HK-2 (cell line): ENCODE results near the gene CDCA3.
"Not testable (repeated sequence)": the region's sequence is repeated elsewhere in the genome, so short reads cannot be mapped to it uniquely, and the experiment has no call there.

ENCODE experiments used
- DNase-seq: peaks from one replicate; pipeline ENCODE4 v3.0.0-alpha.2; 2018; ENCODE audit not compliant: unreplicated experiment

The CDCA3 gene

DNA sequence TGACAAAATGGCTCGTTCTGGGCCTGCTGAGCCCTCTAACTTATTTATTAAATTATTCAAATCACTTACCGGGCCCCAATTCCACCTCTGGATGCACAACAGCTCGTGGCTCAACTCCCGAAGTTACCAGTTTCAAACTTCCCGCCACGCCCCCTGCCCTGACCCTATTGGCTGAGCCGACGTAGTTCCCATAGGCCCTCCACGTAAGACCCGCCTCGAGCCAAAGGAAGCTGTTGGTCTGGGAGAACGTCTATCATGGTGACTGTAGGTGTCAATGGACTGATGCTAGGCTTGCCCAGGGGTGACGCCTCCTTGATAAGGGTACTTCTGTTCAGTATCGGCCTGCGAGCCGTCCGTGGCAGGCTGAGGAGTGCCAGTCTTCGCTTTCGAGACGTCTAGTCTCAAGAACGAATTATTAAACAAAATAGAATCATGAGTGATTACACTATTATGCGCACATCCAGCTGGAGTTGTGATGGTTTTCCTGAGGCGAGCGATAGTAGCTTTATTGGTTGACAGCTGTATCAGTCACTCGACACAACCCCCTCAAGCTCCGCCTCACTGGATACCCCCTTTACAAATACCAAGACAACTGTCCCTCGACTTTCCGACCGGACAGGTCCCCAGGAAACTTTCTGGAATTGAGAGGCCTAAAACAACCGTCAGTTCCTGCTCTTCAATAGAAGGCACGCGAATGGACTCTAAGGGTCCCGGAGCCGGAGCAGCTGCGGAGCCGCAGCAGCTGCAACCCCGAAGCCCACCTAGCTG is at the start of gene CDCA3:
Gene CDCA3 (minus strand): TSS at position 134 of the 768 bp plus-strand sequence. CDS start 334 bp downstream, outside the sequence.
- DNase-seq = peak; percentile 94

DNA sequence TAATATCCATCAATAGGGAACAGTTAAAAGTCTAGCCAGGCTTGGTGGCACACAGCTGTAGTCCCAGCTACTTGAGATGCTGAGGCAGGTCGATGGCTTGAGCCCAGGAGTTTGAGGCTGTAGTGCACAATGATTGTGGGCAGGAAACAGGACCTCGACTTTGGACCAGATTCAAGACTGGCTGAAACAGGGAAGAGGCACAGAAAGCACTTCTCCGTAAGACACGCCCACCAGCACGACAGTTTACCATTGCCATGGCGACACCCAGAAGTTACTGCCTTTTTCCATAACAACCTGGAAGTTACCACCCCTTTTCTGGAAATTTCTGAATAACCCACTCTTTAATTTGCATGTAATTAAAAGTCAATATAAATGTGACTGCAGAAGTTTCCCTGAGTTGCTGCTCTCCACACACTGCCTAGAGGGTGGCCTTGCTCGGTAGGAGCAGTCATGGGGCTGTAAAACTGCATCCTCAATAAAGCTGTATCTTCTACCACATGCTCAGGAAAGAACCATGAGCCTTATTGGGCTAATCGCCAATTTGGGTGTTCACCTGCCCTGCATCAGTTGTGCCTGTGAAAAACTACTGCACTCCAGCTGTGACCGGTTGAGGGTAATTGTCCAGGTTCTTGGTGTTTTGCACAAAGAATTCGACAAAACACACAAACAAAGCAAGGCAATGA is 48.9 kb upstream of the CDCA3 start:
- no peak for DNase-seq

DNA sequence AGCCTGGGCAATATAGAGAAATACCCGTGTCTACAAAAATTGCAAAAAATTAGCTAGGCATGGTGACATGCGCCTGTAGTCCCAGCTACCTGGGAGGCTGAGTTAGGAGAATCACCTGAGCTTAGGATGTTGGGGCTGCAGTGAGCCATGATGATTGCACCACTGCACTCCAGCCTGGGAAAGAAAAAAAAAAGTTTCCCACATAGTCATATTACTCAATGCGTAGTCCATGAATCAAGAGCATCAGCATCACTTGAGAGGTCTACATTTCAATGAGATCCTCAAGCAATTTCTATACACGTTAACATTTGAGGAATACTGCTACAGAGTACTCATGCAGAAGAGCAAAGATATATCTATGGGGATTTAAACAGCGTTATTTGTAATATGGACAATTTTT is 48.3 kb upstream of the CDCA3 start:
- no peak for DNase-seq

DNA sequence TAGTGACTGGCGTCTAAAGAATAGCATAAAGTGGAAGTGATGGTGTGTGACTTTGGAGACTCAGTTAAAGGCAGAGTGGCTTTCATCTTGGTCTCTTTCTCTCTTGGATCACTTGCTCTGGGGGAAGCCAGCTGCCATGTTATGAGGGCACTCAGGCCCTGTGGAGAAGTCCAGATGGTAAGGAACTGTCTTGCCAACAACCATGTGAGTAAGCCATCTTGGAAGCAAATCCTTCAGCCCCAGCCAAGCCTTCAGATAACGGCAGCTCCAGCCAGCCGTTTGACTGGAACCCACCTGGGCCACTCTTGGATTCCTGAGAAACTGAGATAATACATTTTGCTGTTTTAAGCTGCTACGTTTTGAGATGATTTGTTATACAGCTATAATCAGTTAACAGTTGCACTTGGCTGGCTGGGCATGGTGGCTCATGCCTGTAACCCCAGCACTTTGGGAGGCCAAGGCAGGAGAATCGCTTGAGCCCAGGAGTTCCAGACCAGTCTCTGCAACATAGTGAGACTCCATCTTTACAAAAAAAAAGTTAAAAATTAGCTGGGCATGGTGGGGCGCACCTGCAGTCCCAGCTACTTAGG is 45.9 kb upstream of the CDCA3 start:
- no peak for DNase-seq

DNA sequence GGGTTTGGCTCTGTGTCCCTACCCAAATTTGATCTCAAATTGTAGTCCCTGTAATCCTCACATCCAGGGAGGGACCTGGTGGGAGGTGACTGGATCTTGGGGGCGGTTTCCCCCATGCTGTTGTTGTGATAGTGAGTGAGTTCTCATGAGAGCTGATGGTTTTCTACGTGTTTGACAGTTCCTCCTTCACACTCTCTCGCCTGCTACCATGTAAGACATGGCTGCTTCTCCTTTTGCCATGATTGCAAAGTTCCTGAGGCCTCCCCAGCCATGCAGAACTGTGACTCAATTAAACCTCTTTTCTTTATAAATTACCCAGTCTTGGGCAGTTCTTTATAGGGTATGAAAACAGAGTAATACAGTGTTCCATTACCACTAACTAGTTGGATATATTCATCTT is 43.2 kb upstream of the CDCA3 start:
- no peak for DNase-seq

DNA sequence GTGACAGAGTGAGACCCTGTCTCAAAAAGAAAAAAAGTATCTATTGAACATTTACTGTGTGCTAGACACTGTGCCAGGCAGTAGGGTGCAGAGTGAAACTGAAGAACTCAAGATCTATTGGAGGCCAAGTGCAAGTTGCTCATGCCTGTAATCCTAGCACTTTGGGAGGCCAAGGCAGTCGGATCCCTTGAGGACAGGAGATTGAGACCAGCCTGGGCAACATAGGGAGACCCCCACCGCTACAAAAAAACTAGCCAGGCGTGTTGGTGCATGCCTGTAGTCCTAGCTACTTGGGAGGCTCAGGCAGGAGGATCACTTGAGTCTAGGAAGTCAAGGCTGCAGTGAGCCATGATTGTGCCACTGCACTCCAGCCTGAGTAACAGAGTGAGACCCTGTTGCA is 41.6 kb upstream of the CDCA3 start:
- not testable (repeated sequence) for DNase-seq

DNA sequence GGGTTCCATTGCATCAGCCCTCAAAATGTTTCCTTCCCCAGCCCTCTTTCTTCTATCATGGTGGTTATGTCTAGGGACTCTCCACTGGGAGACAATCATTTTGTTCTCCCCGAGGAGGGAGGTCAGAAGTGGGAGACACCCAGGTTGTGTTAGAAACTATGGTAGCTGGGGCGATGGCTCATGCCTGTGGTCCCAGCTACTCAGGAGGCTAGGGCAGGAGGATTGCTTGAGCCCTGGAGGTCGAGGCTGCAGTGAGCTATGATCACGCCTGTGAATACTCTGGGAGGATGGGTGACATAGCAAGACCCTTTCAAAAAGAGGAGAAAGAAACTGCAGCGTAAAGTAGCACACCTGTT is 40.5 kb upstream of the CDCA3 start:
- DNase-seq = no peak

DNA sequence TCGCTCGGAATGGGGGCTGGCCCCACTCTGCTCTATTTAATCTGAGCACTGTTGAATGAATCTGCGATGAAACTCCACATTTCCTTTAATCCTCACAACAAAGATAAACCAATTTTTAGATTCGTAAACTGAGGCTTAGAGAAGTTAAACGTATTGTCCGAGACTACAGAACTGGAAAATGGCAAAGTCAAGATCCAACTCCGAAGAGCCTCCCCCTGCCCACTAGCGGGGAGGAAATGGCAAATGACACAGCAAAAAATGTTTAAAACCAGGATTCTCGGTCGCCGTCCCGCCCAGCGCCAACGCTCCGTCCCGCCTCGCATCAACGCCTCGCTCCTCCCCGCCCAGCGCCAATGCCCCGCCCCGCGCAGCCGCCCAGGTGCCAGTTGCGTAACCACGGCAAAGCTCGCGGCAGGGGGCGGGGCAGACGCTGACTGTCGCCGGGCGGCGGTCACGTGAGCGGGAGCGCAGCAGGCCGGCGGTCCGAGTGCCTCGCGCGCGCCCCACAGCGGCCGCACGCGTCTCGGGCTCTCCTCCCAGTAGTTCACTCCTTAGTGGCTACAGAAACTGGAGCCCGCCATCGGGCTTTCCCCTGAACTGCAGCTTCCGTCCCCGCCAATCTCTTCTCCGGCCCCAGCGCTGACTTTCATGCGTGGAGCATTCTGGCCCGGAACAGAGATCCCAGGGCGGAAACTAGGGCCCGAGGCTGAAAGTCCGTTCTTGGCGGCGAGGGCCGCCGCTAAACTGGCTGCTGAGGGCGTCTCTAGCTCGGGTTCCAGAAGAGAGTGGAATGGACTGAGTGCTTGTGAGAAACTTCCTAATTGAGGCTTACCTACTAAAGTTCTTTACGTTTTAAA is 39.9 kb upstream of the CDCA3 start:
- peak; percentile 99 for DNase-seq

DNA sequence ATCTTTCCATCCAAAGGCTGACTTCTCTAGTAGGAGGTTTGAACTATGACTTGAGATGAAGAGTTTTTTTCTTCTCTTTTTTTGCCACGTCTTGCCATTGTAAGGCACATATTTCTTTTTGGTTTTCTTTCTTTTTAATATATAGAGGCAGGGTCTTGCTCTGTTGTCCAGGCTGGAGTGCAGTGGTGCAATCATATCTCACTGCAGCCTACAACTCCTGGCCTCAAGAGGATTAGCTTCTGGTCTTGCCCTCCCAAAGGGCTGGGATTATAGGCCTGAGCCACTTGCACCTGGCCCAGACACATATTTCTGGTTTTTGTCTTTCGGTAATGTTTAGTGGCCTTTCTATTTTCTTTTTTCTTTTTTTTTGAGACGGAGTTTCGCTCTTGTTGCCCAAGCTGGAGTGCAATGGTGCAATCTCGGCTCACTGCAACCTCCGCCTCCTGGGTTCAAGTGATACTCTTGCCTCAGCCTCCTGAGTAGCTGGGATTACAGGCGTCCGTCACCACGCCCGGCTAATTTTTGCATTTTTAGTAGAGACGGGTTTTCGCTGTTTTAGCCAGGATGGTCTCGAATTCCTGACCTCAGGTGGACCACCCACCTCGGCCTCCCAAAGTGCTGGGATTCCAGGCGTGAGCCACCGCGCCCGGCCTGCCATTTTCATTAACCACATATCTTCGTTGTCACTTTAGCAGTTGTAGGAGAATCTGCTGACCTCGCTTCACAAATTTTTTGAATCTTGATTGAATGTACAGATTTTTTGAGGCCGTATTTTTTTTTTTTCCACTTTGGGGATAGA is 38.9 kb upstream of the CDCA3 start:
- not testable (repeated sequence) for DNase-seq

DNA sequence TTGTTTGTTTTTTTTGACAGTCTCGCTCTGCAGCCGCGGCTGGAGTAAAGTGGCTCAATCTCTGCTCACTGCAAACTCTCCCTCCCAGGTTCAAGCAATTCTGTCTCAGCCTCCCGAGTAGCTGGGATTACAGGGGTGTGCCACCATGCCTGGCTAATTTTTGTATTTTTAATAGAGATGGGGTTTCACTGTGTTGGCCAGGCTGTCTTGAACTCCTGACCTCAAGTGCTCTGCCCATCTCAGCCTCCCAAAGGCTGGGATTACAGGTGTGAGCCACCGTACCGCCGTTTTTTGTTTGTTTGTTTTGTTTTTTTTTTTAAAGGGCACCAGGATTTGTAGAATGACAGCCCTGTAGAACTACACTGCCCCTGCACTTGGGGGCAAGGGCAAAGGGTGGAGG is 37.7 kb upstream of the CDCA3 start:
- not testable (repeated sequence) for DNase-seq

DNA sequence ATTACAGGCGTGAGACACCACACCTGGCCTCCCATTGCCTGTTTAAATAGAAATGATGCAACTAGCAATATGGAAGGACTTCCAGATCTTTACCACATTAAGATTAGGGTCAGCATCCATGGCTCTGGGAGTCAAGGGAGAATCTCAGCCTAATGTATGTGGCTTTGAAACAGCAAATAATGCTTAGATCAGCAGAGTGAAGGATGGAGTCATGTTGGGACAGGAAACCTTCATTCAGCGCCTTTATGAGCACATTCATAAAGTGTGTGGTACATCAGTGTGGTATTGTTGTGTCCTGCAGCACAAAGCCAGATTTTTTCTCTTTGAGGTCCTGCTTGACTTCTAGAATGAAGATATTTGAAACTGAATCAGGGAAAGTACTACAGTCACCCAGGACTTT is 37.3 kb upstream of the CDCA3 start:
- DNase-seq = no peak

DNA sequence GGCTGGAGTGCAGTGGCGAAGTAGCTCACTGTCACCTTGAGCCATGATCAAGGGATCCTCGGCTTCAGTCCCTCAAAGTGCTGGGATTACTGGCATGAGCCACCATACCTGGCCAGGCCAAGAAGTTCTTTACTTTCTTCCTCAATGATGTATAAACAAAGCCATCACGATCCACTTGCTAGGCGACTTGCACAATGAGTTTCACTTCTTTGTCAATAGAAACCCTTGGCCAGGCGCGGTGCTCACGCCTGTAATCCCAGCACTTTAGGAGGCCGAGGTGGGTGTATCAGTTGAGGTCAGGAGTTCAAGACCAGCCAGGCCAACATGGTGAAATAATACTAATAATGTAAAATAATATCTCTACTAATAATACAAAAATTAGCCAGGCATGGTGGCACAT is 36.4 kb upstream of the CDCA3 start:
- DNase-seq = no peak

DNA sequence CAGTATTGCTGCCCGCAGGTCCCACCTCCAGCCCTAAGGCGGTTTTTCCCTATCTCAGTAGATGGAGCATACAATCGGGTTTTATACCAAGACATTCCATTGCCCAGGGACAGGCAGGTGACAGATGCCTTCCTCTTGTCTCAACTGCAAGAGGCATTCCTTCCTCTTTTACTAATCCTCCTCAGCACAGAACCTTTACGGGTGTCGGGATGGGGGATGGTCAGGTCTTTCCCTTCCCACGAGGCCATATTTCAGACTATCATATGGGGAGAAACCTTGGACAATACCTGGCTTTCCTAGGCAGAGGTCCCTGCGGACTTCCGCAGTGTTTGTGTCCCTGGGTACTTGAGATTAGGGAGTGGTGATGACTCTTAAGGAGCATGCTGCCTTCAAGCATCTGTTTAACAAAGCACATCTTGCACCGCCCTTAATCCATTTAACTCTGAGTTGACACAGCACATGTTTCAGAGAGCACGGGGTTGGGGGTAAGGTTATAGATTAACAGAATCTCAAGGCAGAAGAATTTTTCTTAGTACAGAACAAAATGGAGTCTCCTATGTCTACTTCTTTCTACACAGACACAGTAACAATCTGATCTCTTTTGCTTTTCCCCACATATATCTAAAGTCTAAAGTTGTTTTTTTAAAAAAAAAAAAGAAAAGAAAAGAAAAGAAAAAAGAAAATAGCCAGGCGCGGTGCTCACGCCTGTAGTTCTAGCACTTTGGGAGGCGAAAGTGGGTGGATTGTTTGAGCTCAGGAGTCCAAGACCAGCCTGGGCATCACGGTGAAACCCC is 35.3 kb upstream of the CDCA3 start:
- not testable (repeated sequence) for DNase-seq

DNA sequence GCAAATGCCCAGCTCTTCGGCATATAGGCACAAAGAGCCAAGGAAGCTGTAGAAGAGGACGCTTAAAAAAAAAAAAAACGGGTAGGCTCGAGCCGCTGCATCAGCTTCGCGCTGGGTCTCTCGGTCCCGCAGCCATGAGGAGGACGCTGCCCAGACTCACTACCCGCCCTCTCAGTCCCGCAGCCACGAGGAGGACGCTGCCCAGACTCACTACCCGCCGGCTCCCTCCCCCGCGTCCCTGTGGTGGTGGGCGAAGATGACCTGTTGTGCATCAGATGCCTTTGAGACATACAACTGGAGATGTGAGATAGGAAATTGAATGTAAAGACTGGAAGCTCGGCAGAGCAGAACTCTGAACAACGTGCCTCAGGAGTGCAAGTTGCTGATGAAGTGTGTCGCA is 33.5 kb upstream of the CDCA3 start:
- no peak for DNase-seq

DNA sequence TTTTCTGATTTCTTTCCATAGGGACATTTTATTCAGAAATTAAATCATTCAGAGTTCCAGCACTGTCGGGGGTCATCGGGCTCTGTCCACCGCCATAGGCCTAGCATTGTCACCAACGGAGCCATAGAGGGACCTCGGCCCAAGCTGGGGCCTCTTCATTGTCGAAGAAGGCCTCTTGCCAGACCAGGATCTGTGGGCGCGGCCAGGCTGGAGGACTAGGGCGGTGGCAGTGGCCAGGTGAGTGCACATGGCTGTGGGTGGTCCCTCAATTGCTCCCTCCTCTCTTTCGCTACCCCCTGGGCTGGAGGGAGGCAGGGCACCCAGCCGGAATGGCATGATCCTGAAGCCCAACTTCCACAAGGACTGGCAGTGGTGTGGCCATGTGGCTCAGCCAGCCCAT is 32.6 kb upstream of the CDCA3 start:
- no peak for DNase-seq

DNA sequence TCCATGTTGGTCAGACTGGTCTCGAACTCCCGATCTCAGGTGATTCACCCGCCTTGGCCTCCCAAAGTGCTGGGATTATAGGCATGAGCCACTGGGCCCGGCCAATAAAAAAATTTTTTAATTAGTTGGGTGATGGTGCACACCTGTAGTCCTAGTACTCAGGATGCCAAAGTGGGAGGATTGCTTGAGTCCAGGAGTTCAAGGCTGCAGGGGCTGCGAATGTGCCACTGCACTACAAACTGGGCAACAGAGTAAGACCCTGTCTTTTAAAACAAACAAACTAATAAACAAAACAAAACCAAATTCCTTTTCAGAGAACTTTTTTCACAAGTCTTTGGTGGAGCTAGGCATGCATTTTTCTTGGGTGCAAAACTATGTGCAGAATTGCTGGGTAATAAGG is 32.2 kb upstream of the CDCA3 start:
- no peak for DNase-seq

DNA sequence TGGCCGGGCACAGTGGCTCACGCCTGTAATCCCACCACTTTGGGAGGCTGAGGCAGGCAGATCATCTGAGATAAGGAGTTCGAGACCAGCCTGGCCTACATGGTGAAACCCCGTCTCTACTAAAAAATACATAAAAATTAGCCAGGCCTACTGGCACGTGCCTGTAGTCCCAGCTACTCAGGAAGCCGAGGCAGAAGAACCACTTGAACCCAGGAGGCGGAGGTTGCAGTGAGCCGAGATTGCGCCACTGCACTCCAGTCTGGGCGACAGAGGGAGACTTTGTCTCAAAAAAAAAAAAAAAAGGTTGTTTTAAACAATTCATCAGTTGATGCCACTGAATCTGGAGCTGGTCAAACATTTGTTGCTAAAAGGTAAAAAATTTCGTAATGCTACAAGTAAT is 28.7 kb upstream of the CDCA3 start:
- DNase-seq = not testable (repeated sequence)

DNA sequence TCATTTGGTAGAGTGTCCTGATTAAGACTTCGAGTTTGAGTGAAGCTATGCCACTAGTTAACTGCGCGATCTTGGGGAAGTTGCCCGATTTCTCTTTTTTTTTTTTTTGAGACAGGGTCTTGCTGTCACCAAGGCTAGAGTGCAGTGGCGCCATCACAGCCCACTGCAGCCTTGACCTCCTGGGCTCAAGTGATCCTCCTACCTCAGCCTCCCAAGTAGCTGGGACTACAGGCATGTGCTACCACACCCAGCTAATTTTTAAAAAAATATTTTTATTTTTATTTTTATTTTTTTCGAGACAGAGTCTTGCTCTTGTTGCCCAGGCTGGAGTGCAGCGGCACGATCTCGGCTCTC is 22.9 kb upstream of the CDCA3 start:
- DNase-seq = not testable (repeated sequence)

DNA sequence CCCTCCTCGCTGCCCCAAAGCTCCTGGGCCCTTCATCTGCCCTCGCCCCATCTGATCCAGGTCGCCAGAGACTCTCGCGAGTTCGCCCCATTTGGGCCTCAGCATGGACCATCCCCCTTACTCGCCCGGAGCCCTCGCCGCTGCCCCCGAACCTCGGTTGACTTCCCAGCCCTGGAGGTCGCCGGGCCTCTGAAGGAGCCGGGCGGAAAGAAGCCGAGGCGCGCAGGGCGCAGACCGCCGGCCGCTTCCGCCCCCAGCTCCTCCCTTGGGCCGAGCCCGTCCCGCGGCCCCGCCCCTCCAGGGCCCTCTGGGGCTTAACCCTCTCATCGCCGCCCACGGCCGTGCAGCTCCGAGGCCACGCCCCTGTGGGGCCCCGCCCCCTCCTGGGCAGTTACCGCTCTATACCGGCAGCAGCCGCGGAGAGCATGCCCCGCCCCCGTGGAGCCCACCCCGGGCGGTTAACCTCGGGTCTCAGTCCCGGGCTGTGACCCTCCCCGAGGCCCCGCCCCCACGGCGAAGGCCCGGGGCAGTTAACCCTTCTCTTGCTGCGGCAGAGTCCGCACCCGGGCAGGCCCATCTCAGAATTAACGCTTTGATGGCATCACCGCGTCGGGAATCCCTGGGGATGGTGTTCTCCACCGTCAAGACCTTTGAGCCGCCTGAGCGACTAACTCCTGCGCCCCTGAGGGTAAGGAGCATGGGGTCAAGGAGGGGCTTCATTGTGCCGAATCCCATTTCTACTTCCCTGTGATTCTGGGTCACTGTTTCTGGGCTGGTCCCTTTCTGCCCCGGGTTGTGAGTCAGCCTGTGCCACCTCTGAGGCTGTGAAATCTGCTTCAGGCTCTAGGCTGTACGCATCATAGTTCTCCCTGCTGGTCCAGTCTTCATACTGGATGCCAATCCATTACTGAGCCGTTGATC is 22.3 kb upstream of the CDCA3 start, which contains the start of gene SPSB2:
Gene SPSB2 (minus strand): TSS at position 210 of the 921 bp plus-strand sequence. CDS start 402 bp downstream, outside the sequence.
- DNase-seq = peak; percentile 99
